ENCODE results near the gene EVX2.

EVX2 gene

GRCh38 chr2:176122052-176122682 is 38.4 kb upstream of the EVX2 start:
- no peak for DNase-seq (ENCODE audit: low read depth, low spot score)

- DNase-seq (ENCODE audit: low read depth, low spot score) = no peak
Observed at GRCh38 chr2:176121190-176122051, 37.7 kb upstream of the EVX2 start.

GRCh38 chr2:176120364-176121189 is 36.8 kb upstream of the EVX2 start:
- DNase-seq (ENCODE audit: low read depth, low spot score) = no peak

- DNase-seq (ENCODE audit: low read depth, low spot score) = no peak
Observed at GRCh38 chr2:176118601-176119339, 35.0 kb upstream of the EVX2 start.

- no peak for DNase-seq (ENCODE audit: low read depth, low spot score)
Observed at GRCh38 chr2:176117823-176118371, 34.1 kb upstream of the EVX2 start.

GRCh38 chr2:176117162-176117822 is 33.5 kb upstream of the EVX2 start:
- DNase-seq (ENCODE audit: low read depth, low spot score) = no peak

GRCh38 chr2:176115883-176116813 is 32.4 kb upstream of the EVX2 start, which contains the start of gene HOXD10:
HOXD10 (plus strand) TSS chr2:176116778; CDS start chr2:176116834, 56 bp downstream.
- no peak for DNase-seq (ENCODE audit: low read depth, low spot score)

- no peak for DNase-seq (ENCODE audit: low read depth, low spot score)
Observed at GRCh38 chr2:176114930-176115625, 31.3 kb upstream of the EVX2 start.

- no peak for DNase-seq (ENCODE audit: low read depth, low spot score)
Observed at GRCh38 chr2:176114120-176114929, 30.6 kb upstream of the EVX2 start.

GRCh38 chr2:176112375-176113302 is 28.9 kb upstream of the EVX2 start:
- DNase-seq (ENCODE audit: low read depth, low spot score) = no peak

- DNase-seq (ENCODE audit: low read depth, low spot score) = no peak
Observed at GRCh38 chr2:176111846-176112374, 28.1 kb upstream of the EVX2 start.

GRCh38 chr2:176111309-176111663 is 27.5 kb upstream of the EVX2 start:
- peak; percentile 54 for DNase-seq (ENCODE audit: low read depth, low spot score)

- no peak for DNase-seq (ENCODE audit: low read depth, low spot score)
Observed at GRCh38 chr2:176110415-176111308, 26.9 kb upstream of the EVX2 start.

- DNase-seq (ENCODE audit: low read depth, low spot score) = no peak
Observed at GRCh38 chr2:176109946-176110345, 26.2 kb upstream of the EVX2 start.

GRCh38 chr2:176109192-176109901 is 25.6 kb upstream of the EVX2 start:
- DNase-seq (ENCODE audit: low read depth, low spot score) = no peak
